ENCODE measurements around the gene R3HDM4.
A peak's percentile ranks its signal among the peaks of the same experiment; 100 is the strongest.
"Not testable (repeated sequence)": the region's sequence is repeated elsewhere in the genome, so short reads cannot be mapped to it uniquely, and the experiment has no call there.

Gene R3HDM4

GRCh38 chr19:871446-872265, 41.4 kb downstream of the R3HDM4 start:
- no peak for DNase-seq

GRCh38 chr19:870963-871401, 42.0 kb downstream of the R3HDM4 start:
- DNase-seq: no peak

- no peak for DNase-seq
Observed at GRCh38 chr19:870314-870713, 42.7 kb downstream of the R3HDM4 start.

GRCh38 chr19:869245-870177, 43.5 kb downstream of the R3HDM4 start:
- DNase-seq: no peak

GRCh38 chr19:868458-869244, 44.4 kb downstream of the R3HDM4 start:
- DNase-seq: no peak

GRCh38 chr19:867855-868457, 45.1 kb downstream of the R3HDM4 start:
- no peak for DNase-seq

GRCh38 chr19:867301-867793, 45.7 kb downstream of the R3HDM4 start:
- no peak for DNase-seq

GRCh38 chr19:866769-867300, 46.2 kb downstream of the R3HDM4 start:
- DNase-seq: no peak

GRCh38 chr19:863315-863620, 49.8 kb downstream of the R3HDM4 start:
- DNase-seq: no peak

GRCh38 chr19:862581-863314, 50.3 kb downstream of the R3HDM4 start:
- no peak for DNase-seq

- peak; percentile 38 for DNase-seq
Observed at GRCh38 chr19:861756-862580, 51.1 kb downstream of the R3HDM4 start.

- DNase-seq: no peak
Observed at GRCh38 chr19:861141-861755, 51.8 kb downstream of the R3HDM4 start.

- no peak for DNase-seq
Observed at GRCh38 chr19:858868-859843, 53.9 kb downstream of the R3HDM4 start, which contains the start of gene CFD. Gene CFD, plus strand, starts transcription at chr19:859664. Its CDS starts 26 bp downstream, at chr19:859690.

- DNase-seq: no peak
Observed at GRCh38 chr19:858284-858683, 54.7 kb downstream of the R3HDM4 start.

GRCh38 chr19:855566-856120, 57.4 kb downstream of the R3HDM4 start:
- DNase-seq: no peak

GRCh38 chr19:855142-855541, 57.9 kb downstream of the R3HDM4 start:
- no peak for DNase-seq

- DNase-seq: no peak
Observed at GRCh38 chr19:854549-854948, 58.5 kb downstream of the R3HDM4 start.

GRCh38 chr19:853614-854220, 59.3 kb downstream of the R3HDM4 start:
- not testable (repeated sequence) for DNase-seq
